Measurements from ENCODE around the gene CUX1. TPM values are rescaled to one million over a fixed set of nuclear protein-coding genes. Genes with fewer than 3 reads are reported as not detected.
"Not testable (repeated sequence)": the region's sequence is repeated elsewhere in the genome, so short reads cannot be mapped to it uniquely, and the experiment has no call there.

Gene CUX1
- polyA plus RNA-seq, 1 experiment, result 29.7 TPM

GRCh38 chr7:101987494-101987893 is 170.1 kb downstream of the CUX1 start:
- Histone ChIP-seq H3K27ac (ENCODE audit: low read depth, low read length) (no peak overlapping the region), H3K4me3 (ENCODE audit: low read depth, low read length) (no peak overlapping the region), H3K27me3 (ENCODE audit: control insufficient read depth, insufficient read depth, low read length) (no peaks in the 10 kb centered on the region), H3K9me3 (ENCODE audit: control insufficient read depth, insufficient read depth, low read length) (peaks cover 3% of the 10 kb centered on the region)
- no peak for DNase-seq (ENCODE audit: low read depth, low spot score)
- ChIA-PET CTCF (no interaction called here), POLR2A (no interaction called here)
- TF ChIP-seq, protein P1, sequence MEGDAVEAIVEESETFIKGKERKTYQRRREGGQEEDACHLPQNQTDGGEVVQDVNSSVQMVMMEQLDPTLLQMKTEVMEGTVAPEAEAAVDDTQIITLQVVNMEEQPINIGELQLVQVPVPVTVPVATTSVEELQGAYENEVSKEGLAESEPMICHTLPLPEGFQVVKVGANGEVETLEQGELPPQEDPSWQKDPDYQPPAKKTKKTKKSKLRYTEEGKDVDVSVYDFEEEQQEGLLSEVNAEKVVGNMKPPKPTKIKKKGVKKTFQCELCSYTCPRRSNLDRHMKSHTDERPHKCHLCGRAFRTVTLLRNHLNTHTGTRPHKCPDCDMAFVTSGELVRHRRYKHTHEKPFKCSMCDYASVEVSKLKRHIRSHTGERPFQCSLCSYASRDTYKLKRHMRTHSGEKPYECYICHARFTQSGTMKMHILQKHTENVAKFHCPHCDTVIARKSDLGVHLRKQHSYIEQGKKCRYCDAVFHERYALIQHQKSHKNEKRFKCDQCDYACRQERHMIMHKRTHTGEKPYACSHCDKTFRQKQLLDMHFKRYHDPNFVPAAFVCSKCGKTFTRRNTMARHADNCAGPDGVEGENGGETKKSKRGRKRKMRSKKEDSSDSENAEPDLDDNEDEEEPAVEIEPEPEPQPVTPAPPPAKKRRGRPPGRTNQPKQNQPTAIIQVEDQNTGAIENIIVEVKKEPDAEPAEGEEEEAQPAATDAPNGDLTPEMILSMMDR (IDR thresholded peaks at IDR 0.05; ENCODE audit: low read depth, low read length), result no peak

- ChIA-PET CTCF (interaction anchor here (0.5 kb wide), 1 partner anchor 843 kb away, joined by 6 read pairs; no protein-coding TSS in a partner anchor), POLR2A (interaction anchor here (0.6 kb wide), 1 partner anchor 76 kb away, joined by 3 read pairs; no protein-coding TSS in a partner anchor)
- not testable (repeated sequence) for H3K9me3 ChIP-seq (ENCODE audit: control insufficient read depth, insufficient read depth, low read length); H3K27me3 ChIP-seq (ENCODE audit: control insufficient read depth, insufficient read depth, low read length); H3K4me3 ChIP-seq (ENCODE audit: low read depth, low read length); H3K27ac ChIP-seq (ENCODE audit: low read depth, low read length); DNase-seq (ENCODE audit: low read depth, low spot score)
Measured at GRCh38 chr7:101988060-101988459, 170.6 kb downstream of the CUX1 start.

DNA sequence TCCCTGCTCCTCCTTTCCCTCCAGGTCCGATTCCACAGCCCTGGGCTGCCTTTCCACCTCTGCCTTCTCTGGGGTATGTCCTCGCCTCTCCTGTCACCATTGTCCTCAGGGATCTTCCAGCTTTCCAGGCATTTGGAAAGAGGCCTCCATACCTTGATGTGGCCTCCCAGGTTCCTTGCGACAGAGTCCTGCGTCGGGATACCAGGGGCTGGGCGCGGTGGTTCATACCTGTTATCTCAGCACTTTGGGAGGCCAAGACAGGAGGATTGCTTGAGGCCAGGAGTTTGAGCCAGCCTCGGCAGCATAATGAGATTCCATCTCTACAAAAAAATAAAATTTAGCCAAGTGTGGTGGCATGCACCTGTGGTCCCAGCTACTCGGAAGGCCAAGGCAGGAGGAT is 171.1 kb downstream of the CUX1 start:
- ChIA-PET CTCF (no interaction called here), POLR2A (interaction anchor here (0.6 kb wide), 1 partner anchor 76 kb away, joined by 3 read pairs; no protein-coding TSS in a partner anchor)
- H3K4me3 ChIP-seq (ENCODE audit: low read depth, low read length), result no peak overlapping the region
- TF ChIP-seq, protein P1 (IDR thresholded peaks at IDR 0.05; ENCODE audit: low read depth, low read length), result no peak
- no peak for DNase-seq (ENCODE audit: low read depth, low spot score)
- no peaks in the 10 kb centered on the region for H3K27me3 ChIP-seq (ENCODE audit: control insufficient read depth, insufficient read depth, low read length)
- no peak overlapping the region for H3K27ac ChIP-seq (ENCODE audit: low read depth, low read length)
- H3K9me3 ChIP-seq (ENCODE audit: control insufficient read depth, insufficient read depth, low read length), result no peaks in the 10 kb centered on the region; the same call in 1 of the 2 replicates

DNA sequence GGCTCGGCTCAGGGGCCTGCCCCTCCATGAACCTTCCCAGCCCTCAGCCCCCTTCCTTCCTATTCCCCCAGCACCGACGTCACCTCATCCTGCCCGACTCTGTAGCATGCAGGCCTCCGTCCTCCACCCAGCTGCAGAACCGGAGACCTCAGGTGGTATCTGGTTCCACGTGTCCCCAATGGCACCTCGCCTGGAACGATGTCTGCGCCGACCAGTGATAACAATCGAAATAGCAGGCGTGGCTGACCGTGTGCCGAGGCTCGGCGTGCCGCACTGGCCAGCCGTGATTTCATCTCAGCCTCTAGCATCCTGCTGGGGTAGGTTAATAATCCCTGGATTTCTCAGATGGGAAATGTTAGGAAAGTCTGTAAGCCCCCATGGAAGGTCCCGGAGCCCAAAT is 171.7 kb downstream of the CUX1 start:
- no peak for DNase-seq (ENCODE audit: low read depth, low spot score)
- ChIA-PET CTCF (no interaction called here), POLR2A (no interaction called here)
- Histone ChIP-seq H3K27me3 (ENCODE audit: control insufficient read depth, insufficient read depth, low read length) (no peaks in the 10 kb centered on the region), H3K27ac (ENCODE audit: low read depth, low read length) (no peak overlapping the region), H3K9me3 (ENCODE audit: control insufficient read depth, insufficient read depth, low read length) (no peaks in the 10 kb centered on the region; the same call in 1 of the 2 replicates), H3K4me3 (ENCODE audit: low read depth, low read length) (no peak overlapping the region)
- TF ChIP-seq, protein P1 (IDR thresholded peaks at IDR 0.05; ENCODE audit: low read depth, low read length), result no peak

- TF ChIP-seq, protein P1 (IDR thresholded peaks at IDR 0.05; ENCODE audit: low read depth, low read length), result no peak
- no peak for DNase-seq (ENCODE audit: low read depth, low spot score)
- ChIA-PET CTCF (no interaction called here), POLR2A (no interaction called here)
- H3K4me3 ChIP-seq (ENCODE audit: low read depth, low read length), result no peak overlapping the region
- H3K27ac ChIP-seq (ENCODE audit: low read depth, low read length), result no peak overlapping the region
- H3K9me3 ChIP-seq (ENCODE audit: control insufficient read depth, insufficient read depth, low read length), result no peaks in the 10 kb centered on the region; the same call in 1 of the 2 replicates
- no peaks in the 10 kb centered on the region for H3K27me3 ChIP-seq (ENCODE audit: control insufficient read depth, insufficient read depth, low read length)
Measured at GRCh38 chr7:101990811-101991418, 173.5 kb downstream of the CUX1 start.

Measured in AG04450 (cell line).